HEK293 (cell line): ENCODE data around the gene RIT1.
A peak's percentile ranks its signal among the peaks of the same experiment; 100 is the strongest.

Experiments
- CTCF ChIA-PET: fragments of 350-600 bp; formaldehyde crosslinking; extraction: SDS; loops from one replicate; lab custom pipeline; 2021; ENCODE audit warnings: antibody characterized with exemption; lab: Yijun Ruan, JAX
- POLR2A ChIA-PET: fragments of 300-600 bp; formaldehyde crosslinking; extraction: SDS; loops from one replicate; lab custom pipeline; 2020; ENCODE audit warnings: antibody characterized with exemption, inconsistent platforms; lab: Yijun Ruan, JAX
- H3K27ac ChIP-seq: fragments of 200-500 bp; sonication (Bioruptor generic); 2 replicates; pipeline ENCODE4 v1.5.1; 2014; ENCODE audit warnings: low read depth, low read length, control low read depth, inconsistent platforms; ENCODE audit errors: extremely low read depth
- H3K36me3 ChIP-seq, 2 experiments: fragments of 200-500 bp in 1 of 2; sonication (Bioruptor generic) in 1 of 2; 1 replicate in 1 of 2; 2 replicates in 1 of 2; pipeline ENCODE4 v1.5.1; 2014 to 2017; ENCODE audit warnings: inconsistent platforms in 2 of 2, low read length in 2 of 2; ENCODE audit not compliant: control insufficient read depth in 2 of 2, insufficient read depth in 1 of 2
- H3K4me1 ChIP-seq: fragments of 200-500 bp; sonication (Bioruptor generic); 2 replicates; pipeline ENCODE4 v1.5.1; 2014; ENCODE audit warnings: mild to moderate bottlenecking, low read length, inconsistent platforms; ENCODE audit not compliant: control insufficient read depth, insufficient read depth
- H3K4me3 ChIP-seq: 2 replicates; pipeline ENCODE4 v1.5.1; 2011; ENCODE audit warnings: low read depth, mild to moderate bottlenecking, control low read depth, low read length, moderate library complexity
- H3K9me3 ChIP-seq: fragments of 200-500 bp; sonication (Bioruptor generic); 2 replicates; pipeline ENCODE4 v1.5.1; 2014; ENCODE audit warnings: low read depth, low read length, inconsistent platforms; ENCODE audit not compliant: control insufficient read depth, insufficient read depth
- IKZF3 ChIP-seq: fragments of 450-650 bp; IDR thresholded peaks from 2 replicates; pipeline ENCODE4 v1.5.0; 2018; ENCODE audit warnings: missing biosample characterization, mild to moderate bottlenecking, missing genetic modification characterization, moderate library complexity
- KLF1 ChIP-seq: fragments of 450-650 bp; formaldehyde crosslinking; IDR thresholded peaks from 2 replicates; pipeline ENCODE4 v1.5.1; 2016; ENCODE audit warnings: missing biosample characterization, missing genetic modification characterization
- KLF7 ChIP-seq: fragments of 450-650 bp; formaldehyde crosslinking; IDR thresholded peaks from 2 replicates; pipeline ENCODE4 v1.5.1; 2016; ENCODE audit warnings: missing biosample characterization, missing genetic modification characterization, borderline replicate concordance
- SP3 ChIP-seq: fragments of 450-650 bp; formaldehyde crosslinking; IDR thresholded peaks from 2 replicates; pipeline ENCODE4 v1.5.1; 2016; ENCODE audit warnings: missing biosample characterization, missing genetic modification characterization
- SP7 ChIP-seq: fragments of 450-650 bp; formaldehyde crosslinking; IDR thresholded peaks from 2 replicates; pipeline ENCODE4 v1.5.1; 2016; ENCODE audit warnings: missing biosample characterization, missing genetic modification characterization
- ZBTB20 ChIP-seq: fragments of 450-650 bp; formaldehyde crosslinking; IDR thresholded peaks from 2 replicates; pipeline ENCODE4 v1.5.1; 2016; ENCODE audit warnings: missing biosample characterization, missing genetic modification characterization
- ZEB2 ChIP-seq: fragments of 450-650 bp; formaldehyde crosslinking; IDR thresholded peaks from 2 replicates; pipeline ENCODE4 v1.5.1; 2016; ENCODE audit warnings: missing biosample characterization, missing genetic modification characterization
- ZIC2 ChIP-seq: fragments of 450-650 bp; formaldehyde crosslinking; IDR thresholded peaks from 2 replicates; pipeline ENCODE4 v1.5.1; 2016; ENCODE audit warnings: missing biosample characterization, missing genetic modification characterization
- ZNF138 ChIP-seq: fragments of 450-650 bp; formaldehyde crosslinking; IDR thresholded peaks from 2 replicates; pipeline ENCODE4 v1.5.1; 2016; ENCODE audit warnings: missing biosample characterization, missing genetic modification characterization, borderline replicate concordance
- ZNF221 ChIP-seq: fragments of 450-650 bp; formaldehyde crosslinking; IDR thresholded peaks from 2 replicates; pipeline ENCODE4 v1.5.1; 2017; ENCODE audit warnings: missing biosample characterization, missing genetic modification characterization, borderline replicate concordance
- ZNF223 ChIP-seq: fragments of 450-650 bp; formaldehyde crosslinking; IDR thresholded peaks from 2 replicates; pipeline ENCODE4 v1.5.1; 2016; ENCODE audit warnings: missing biosample characterization, missing genetic modification characterization
- ZNF335 ChIP-seq: fragments of 450-650 bp; formaldehyde crosslinking; conservative IDR thresholded peaks from 2 replicates; pipeline ENCODE4 v1.5.1; 2016; ENCODE audit warnings: missing biosample characterization, missing genetic modification characterization
- ZNF394 ChIP-seq: fragments of 450-650 bp; formaldehyde crosslinking; IDR thresholded peaks from 2 replicates; pipeline ENCODE4 v1.5.1; 2016; ENCODE audit warnings: missing biosample characterization, missing genetic modification characterization, mild to moderate bottlenecking, moderate library complexity, borderline replicate concordance
- ZNF600 ChIP-seq: fragments of 450-650 bp; formaldehyde crosslinking; IDR thresholded peaks from 2 replicates; pipeline ENCODE4 v1.5.1; 2016; ENCODE audit warnings: missing biosample characterization, missing genetic modification characterization
- ZNF658 ChIP-seq: fragments of 450-650 bp; formaldehyde crosslinking; IDR thresholded peaks from 2 replicates; pipeline ENCODE4; 2016; ENCODE audit warnings: missing biosample characterization, missing genetic modification characterization
- ZNF670 ChIP-seq: fragments of 450-650 bp; formaldehyde crosslinking; IDR thresholded peaks from 2 replicates; pipeline ENCODE4 v1.5.1; 2016; ENCODE audit warnings: missing biosample characterization, missing genetic modification characterization, low read depth
- ZNF677 ChIP-seq: fragments of 450-650 bp; IDR thresholded peaks from 2 replicates; pipeline ENCODE4 v1.5.0; 2018; ENCODE audit warnings: missing biosample characterization, mild to moderate bottlenecking, missing genetic modification characterization, moderate library complexity
- ZNF747 ChIP-seq: fragments of 450-650 bp; formaldehyde crosslinking; IDR thresholded peaks from 2 replicates; pipeline ENCODE4 v1.5.1; 2016; ENCODE audit warnings: missing biosample characterization, missing genetic modification characterization
- ZNF76 ChIP-seq: fragments of 450-650 bp; formaldehyde crosslinking; IDR thresholded peaks from 2 replicates; pipeline ENCODE4; 2016; ENCODE audit warnings: low read depth, missing biosample characterization, missing genetic modification characterization, borderline replicate concordance
- ZNF791 ChIP-seq: fragments of 450-650 bp; formaldehyde crosslinking; IDR thresholded peaks from 2 replicates; pipeline ENCODE4 v1.5.1; 2016; ENCODE audit warnings: missing biosample characterization, missing genetic modification characterization
- ZNF792 ChIP-seq: fragments of 450-650 bp; formaldehyde crosslinking; IDR thresholded peaks from 2 replicates; pipeline ENCODE4 v1.5.1; 2016; ENCODE audit warnings: missing biosample characterization, missing genetic modification characterization
- ZSCAN30 ChIP-seq: fragments of 450-650 bp; IDR thresholded peaks from 2 replicates; pipeline ENCODE4 v1.5.1; 2018; ENCODE audit warnings: missing biosample characterization, mild to moderate bottlenecking, missing genetic modification characterization, moderate library complexity
- TF ChIP-seq, protein P1 (sequence below): fragments of 450-650 bp; formaldehyde crosslinking; IDR thresholded peaks from 2 replicates; pipeline ENCODE4 v1.5.1; 2016; ENCODE audit warnings: missing biosample characterization, missing genetic modification characterization
- TF ChIP-seq, protein P2 (sequence below): fragments of 450-650 bp; formaldehyde crosslinking; IDR thresholded peaks from 2 replicates; pipeline ENCODE4 v1.5.1; 2016; ENCODE audit warnings: missing biosample characterization, missing genetic modification characterization
- TF ChIP-seq, protein P3 (sequence below): fragments of 450-650 bp; formaldehyde crosslinking; conservative IDR thresholded peaks from 2 replicates; pipeline ENCODE4 v1.5.1; 2016; ENCODE audit warnings: low read depth, missing biosample characterization, missing genetic modification characterization
- TF ChIP-seq, protein P4 (sequence below): fragments of 450-650 bp; formaldehyde crosslinking; IDR thresholded peaks from 2 replicates; pipeline ENCODE4 v1.5.0; 2017; ENCODE audit warnings: missing biosample characterization, missing genetic modification characterization, borderline replicate concordance
- TF ChIP-seq, protein P5 (sequence below): fragments of 450-650 bp; formaldehyde crosslinking; IDR thresholded peaks from 2 replicates; pipeline ENCODE4 v1.5.1; 2016; ENCODE audit warnings: missing biosample characterization, missing genetic modification characterization, low read depth

RIT1 gene

GRCh38 chr1:155940993-155941844 lies 30.1 kb upstream of the RIT1 start, which contains the start of gene RXFP4:
RXFP4 (plus strand) TSS chr1:155941638; CDS start chr1:155941710, 72 bp downstream.
- Histone ChIP-seq H3K4me3 (no peak within 1 kb of the TSS), H3K36me3 (peaks cover 0 to 3% of the 10 kb centered on the region in 2 experiments; a peak in 1 of 3 replicates), H3K27ac (peak within 1 kb of the TSS; percentile 81), H3K4me1 (peaks cover 19% of the 10 kb centered on the region), H3K9me3 (no peaks in the 10 kb centered on the region)
- POLR2A ChIA-PET, result interaction anchor here (1.1 to 2.1 kb wide), 6 partner anchors 9 to 48 kb away, joined by 3 to 12 read pairs (median 6); partner anchors contain the start of gene ARHGEF2
- CTCF ChIA-PET, result interaction anchor here (1.1 to 5.3 kb wide), 5 partner anchors 37 to 155 kb away, joined by 5 to 104 read pairs (median 10); partner anchors contain the start of gene ARHGEF2
- no peak for TF ChIP-seq ZNF670 (tag by site-specific recombination)
- TF ChIP-seq KLF1 (tag by site-specific recombination), result peak; percentile 66; the same call in 1 of the 2 replicates
- no peak for TF ChIP-seq ZNF791 (tag by site-specific recombination)
- TF ChIP-seq ZNF747 (tag by site-specific recombination), result no peak
- TF ChIP-seq ZNF792, result no peak
- TF ChIP-seq ZNF394 (tag by site-specific recombination), result peak; percentile 6; the same call in 1 of the 2 replicates
- TF ChIP-seq ZNF76 (tag by site-specific recombination), result peak; percentile 63; the same call in 1 of the 2 replicates
- TF ChIP-seq ZNF221 (tag by site-specific recombination), result no peak
- no peak for TF ChIP-seq ZIC2
- no peak for TF ChIP-seq ZNF223
- peak; percentile 80 for TF ChIP-seq ZNF335
- TF ChIP-seq, protein P1, sequence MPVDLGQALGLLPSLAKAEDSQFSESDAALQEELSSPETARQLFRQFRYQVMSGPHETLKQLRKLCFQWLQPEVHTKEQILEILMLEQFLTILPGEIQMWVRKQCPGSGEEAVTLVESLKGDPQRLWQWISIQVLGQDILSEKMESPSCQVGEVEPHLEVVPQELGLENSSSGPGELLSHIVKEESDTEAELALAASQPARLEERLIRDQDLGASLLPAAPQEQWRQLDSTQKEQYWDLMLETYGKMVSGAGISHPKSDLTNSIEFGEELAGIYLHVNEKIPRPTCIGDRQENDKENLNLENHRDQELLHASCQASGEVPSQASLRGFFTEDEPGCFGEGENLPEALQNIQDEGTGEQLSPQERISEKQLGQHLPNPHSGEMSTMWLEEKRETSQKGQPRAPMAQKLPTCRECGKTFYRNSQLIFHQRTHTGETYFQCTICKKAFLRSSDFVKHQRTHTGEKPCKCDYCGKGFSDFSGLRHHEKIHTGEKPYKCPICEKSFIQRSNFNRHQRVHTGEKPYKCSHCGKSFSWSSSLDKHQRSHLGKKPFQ (tag by site-specific recombination), result no peak
- peak; percentile 98 for TF ChIP-seq ZBTB20 (tag by site-specific recombination)
- TF ChIP-seq ZNF600 (tag by site-specific recombination), result 0 out of 2 replicates have a peak, but pooled peaks have one; percentile 55
- TF ChIP-seq, protein P2, sequence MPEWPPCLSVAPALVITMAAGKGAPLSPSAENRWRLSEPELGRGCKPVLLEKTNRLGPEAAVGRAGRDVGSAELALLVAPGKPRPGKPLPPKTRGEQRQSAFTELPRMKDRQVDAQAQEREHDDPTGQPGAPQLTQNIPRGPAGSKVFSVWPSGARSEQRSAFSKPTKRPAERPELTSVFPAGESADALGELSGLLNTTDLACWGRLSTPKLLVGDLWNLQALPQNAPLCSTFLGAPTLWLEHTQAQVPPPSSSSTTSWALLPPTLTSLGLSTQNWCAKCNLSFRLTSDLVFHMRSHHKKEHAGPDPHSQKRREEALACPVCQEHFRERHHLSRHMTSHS (tag by site-specific recombination), result no peak
- peak; percentile 67 for TF ChIP-seq ZEB2 (tag by site-specific recombination)
- no peak for TF ChIP-seq ZSCAN30 (tag by site-specific recombination)
- TF ChIP-seq, protein P3, sequence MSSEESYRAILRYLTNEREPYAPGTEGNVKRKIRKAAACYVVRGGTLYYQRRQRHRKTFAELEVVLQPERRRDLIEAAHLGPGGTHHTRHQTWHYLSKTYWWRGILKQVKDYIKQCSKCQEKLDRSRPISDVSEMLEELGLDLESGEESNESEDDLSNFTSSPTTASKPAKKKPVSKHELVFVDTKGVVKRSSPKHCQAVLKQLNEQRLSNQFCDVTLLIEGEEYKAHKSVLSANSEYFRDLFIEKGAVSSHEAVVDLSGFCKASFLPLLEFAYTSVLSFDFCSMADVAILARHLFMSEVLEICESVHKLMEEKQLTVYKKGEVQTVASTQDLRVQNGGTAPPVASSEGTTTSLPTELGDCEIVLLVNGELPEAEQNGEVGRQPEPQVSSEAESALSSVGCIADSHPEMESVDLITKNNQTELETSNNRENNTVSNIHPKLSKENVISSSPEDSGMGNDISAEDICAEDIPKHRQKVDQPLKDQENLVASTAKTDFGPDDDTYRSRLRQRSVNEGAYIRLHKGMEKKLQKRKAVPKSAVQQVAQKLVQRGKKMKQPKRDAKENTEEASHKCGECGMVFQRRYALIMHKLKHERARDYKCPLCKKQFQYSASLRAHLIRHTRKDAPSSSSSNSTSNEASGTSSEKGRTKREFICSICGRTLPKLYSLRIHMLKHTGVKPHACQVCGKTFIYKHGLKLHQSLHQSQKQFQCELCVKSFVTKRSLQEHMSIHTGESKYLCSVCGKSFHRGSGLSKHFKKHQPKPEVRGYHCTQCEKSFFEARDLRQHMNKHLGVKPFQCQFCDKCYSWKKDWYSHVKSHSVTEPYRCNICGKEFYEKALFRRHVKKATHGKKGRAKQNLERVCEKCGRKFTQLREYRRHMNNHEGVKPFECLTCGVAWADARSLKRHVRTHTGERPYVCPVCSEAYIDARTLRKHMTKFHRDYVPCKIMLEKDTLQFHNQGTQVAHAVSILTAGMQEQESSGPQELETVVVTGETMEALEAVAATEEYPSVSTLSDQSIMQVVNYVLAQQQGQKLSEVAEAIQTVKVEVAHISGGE, result no peak
- TF ChIP-seq KLF7 (tag by site-specific recombination), result no peak
- TF ChIP-seq SP7 (tag by site-specific recombination), result no peak
- no peak for TF ChIP-seq IKZF3 (tag by site-specific recombination)
- no peak for TF ChIP-seq ZNF677 (tag by site-specific recombination)
- TF ChIP-seq, protein P4, sequence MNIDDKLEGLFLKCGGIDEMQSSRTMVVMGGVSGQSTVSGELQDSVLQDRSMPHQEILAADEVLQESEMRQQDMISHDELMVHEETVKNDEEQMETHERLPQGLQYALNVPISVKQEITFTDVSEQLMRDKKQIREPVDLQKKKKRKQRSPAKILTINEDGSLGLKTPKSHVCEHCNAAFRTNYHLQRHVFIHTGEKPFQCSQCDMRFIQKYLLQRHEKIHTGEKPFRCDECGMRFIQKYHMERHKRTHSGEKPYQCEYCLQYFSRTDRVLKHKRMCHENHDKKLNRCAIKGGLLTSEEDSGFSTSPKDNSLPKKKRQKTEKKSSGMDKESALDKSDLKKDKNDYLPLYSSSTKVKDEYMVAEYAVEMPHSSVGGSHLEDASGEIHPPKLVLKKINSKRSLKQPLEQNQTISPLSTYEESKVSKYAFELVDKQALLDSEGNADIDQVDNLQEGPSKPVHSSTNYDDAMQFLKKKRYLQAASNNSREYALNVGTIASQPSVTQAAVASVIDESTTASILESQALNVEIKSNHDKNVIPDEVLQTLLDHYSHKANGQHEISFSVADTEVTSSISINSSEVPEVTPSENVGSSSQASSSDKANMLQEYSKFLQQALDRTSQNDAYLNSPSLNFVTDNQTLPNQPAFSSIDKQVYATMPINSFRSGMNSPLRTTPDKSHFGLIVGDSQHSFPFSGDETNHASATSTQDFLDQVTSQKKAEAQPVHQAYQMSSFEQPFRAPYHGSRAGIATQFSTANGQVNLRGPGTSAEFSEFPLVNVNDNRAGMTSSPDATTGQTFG (tag by site-specific recombination), result no peak
- TF ChIP-seq ZNF658 (tag by site-specific recombination), result no peak
- no peak for TF ChIP-seq ZNF138 (tag by site-specific recombination)
- TF ChIP-seq, protein P5, sequence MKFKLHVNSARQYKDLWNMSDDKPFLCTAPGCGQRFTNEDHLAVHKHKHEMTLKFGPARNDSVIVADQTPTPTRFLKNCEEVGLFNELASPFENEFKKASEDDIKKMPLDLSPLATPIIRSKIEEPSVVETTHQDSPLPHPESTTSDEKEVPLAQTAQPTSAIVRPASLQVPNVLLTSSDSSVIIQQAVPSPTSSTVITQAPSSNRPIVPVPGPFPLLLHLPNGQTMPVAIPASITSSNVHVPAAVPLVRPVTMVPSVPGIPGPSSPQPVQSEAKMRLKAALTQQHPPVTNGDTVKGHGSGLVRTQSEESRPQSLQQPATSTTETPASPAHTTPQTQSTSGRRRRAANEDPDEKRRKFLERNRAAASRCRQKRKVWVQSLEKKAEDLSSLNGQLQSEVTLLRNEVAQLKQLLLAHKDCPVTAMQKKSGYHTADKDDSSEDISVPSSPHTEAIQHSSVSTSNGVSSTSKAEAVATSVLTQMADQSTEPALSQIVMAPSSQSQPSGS (tag by site-specific recombination), result 0 out of 2 replicates have a peak, but pooled peaks have one; percentile 3
- peak; percentile 81 for TF ChIP-seq SP3 (tag by site-specific recombination)
